ENCODE measurements around the gene NT5M.

The NT5M gene

GRCh38 chr17:17343896-17344506 is 40.8 kb downstream of the NT5M start:
- DNase-seq = no peak

- DNase-seq = no peak
Measured at GRCh38 chr17:17344507-17345293, 41.5 kb downstream of the NT5M start.

GRCh38 chr17:17345294-17345597 is 42.1 kb downstream of the NT5M start:
- no peak for DNase-seq

GRCh38 chr17:17345686-17346427 is 42.7 kb downstream of the NT5M start:
- no peak for DNase-seq

- no peak for DNase-seq
Measured at GRCh38 chr17:17346428-17347233, 43.5 kb downstream of the NT5M start.

GRCh38 chr17:17347234-17347955 is 44.2 kb downstream of the NT5M start:
- no peak for DNase-seq

- no peak for DNase-seq
Measured at GRCh38 chr17:17347956-17348871, 45.0 kb downstream of the NT5M start.

- no peak for DNase-seq
Measured at GRCh38 chr17:17348872-17349723, 45.9 kb downstream of the NT5M start.

GRCh38 chr17:17349724-17350106 is 46.5 kb downstream of the NT5M start:
- no peak for DNase-seq

- DNase-seq = peak; percentile 39
Measured at GRCh38 chr17:17350491-17351355, 47.5 kb downstream of the NT5M start.

GRCh38 chr17:17351356-17351891 is 48.3 kb downstream of the NT5M start:
- no peak for DNase-seq

- no peak for DNase-seq
Measured at GRCh38 chr17:17351901-17352781, 49.0 kb downstream of the NT5M start.

GRCh38 chr17:17352836-17353624 is 49.9 kb downstream of the NT5M start:
- no peak for DNase-seq

GRCh38 chr17:17353625-17354484 is 50.7 kb downstream of the NT5M start:
- DNase-seq = no peak

- peak; percentile 64 for DNase-seq
Measured at GRCh38 chr17:17354560-17355349, 51.6 kb downstream of the NT5M start.

Measured in fibroblast of skin of scalp (primary cell).